Activated CD4-positive, alpha-beta T cell treated with anti-CD3 and anti-CD28 coated beads for 24 hours (primary cell): ENCODE data around the gene RET.

Experiments
- DNase-seq, 2 donors: peaks; one replicate each; pipeline ENCODE4 v3.0.0-alpha.2; 2020; ENCODE audit warnings: low read depth in 2 of 2

The RET gene

GRCh38 chr10:43120929-43121314 is 44.1 kb downstream of the RET start:
- DNase-seq: peak in 1 of 2 donors; percentile 19

GRCh38 chr10:43121444-43121843 is 44.6 kb downstream of the RET start:
- DNase-seq: no peak

GRCh38 chr10:43122096-43122495 is 45.2 kb downstream of the RET start:
- DNase-seq: no peak

GRCh38 chr10:43122826-43123225 is 46.0 kb downstream of the RET start:
- no peak for DNase-seq

DNA sequence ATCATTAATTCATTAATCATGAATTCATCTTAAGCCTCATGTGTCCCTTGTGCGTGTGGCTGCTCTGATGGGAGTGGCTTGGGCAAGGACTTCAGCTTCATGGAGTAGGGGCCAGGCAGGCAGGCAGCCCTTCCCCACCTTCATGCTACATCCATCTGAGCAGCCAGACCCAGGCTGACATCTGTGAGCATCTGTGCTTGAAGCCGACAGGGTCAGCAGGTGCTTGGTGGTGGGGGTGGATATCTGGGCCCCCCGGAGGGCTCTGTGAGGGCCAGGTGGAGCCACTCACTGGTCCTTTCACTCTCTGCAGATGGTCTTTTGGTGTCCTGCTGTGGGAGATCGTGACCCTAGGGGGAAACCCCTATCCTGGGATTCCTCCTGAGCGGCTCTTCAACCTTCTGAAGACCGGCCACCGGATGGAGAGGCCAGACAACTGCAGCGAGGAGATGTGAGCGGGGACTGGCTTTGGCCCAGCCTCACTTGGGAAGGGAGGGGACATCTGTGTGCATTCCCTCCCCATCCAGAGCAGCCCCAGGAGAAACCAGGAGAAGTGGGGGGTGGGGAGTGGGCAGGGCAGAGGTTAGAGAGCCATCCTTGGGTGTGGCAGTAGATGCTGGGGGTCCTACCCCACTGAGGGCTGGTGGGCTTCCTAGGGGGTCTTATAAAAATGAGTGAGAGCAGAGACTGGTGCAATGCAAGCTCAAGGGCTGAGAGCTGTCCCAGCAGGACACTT is 46.7 kb downstream of the RET start:
- DNase-seq: no peak

- no peak for DNase-seq
Measured at GRCh38 chr10:43124094-43124521, 47.2 kb downstream of the RET start.

DNA sequence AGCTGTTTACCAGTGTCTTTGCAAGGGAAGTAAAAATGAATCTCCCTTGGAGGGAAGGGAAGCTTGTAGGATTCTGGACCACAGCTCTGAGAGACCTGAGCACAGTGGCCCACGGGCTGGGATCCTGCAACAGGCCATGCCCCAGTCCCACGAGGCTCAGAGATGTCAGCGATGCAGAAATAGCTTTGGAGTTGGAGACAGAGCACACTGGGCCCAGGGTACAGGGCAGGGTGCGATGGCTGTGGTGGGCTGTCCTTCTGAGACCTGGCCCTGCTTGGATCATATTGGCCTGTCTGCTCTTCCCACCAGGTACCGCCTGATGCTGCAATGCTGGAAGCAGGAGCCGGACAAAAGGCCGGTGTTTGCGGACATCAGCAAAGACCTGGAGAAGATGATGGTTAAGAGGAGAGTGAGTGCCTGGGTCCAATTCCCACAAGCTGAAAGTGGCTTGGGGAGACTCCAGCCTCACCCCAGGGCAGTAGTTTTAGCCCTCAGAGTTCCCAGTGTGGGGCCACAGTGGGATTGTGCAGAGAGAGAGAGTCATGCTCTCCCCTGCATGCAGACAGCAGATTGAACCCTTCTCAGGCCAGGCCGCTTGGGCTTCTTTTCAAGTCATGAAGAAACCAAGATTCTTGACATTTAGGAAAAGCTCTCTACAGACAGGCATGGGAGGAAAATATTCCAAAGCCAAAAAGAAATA is 47.9 kb downstream of the RET start:
- DNase-seq: no peak

DNA sequence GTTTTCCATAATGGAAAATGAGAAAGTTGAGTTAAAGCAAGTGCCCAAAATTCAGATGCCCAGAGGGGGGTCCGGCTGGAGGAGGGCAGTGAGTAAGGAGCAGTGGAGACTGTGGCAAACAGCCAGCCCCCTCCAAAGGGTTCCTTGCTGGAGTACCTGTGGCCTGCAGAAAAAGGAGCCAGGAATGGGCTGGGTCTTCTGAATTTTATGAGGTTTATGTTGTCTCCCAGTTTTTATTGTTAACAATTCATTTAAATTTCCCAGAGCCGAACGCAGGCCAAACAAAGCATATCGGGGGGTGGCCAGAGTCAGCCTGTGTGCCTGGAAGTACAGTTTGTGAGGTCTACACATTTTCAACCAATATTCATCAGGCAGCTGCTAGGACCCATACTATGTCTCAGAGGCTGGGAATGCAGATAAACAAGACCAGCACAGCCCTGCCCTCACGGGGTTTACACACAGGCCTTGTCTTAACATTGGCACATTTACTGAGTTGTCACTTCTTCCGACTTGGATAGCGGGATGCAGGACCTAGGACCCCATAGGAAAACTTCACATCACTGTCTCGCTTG is 48.5 kb downstream of the RET start:
- no peak for DNase-seq

DNA sequence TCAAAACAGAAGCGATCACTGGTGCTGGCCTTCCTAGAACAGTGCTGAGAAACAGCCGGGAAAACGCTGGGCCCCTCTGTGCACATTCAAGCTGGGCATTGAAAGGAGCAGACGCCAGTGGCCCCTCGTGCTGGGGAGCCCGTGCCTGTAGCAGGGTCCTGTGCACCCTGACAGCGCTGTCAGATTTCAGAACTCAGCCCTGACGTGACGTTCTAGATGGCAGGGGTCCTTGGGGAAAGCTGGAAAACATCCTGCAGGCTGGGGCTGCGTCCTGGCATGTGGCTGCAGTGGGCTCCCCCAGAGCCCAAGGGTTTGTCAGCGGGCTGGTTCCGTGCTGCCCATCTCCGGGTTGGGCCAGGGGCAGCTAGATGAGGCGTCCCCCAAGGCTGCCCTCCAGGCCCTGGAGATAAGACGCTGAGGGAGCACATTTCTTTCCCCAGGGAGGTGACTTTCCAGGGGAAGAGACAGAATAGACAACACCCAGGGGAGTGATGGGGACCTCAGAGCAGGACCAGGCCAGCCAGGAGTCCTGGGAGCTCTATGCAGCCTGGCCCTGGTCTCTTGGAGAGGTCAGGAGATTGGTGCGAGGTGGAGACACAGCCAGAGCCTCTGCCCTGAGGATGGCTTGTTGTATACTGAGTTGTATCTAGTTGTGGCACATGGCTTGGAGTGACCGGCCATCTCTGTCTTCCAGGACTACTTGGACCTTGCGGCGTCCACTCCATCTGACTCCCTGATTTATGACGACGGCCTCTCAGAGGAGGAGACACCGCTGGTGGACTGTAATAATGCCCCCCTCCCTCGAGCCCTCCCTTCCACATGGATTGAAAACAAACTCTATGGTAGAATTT is 49.2 kb downstream of the RET start:
- DNase-seq: no peak

DNA sequence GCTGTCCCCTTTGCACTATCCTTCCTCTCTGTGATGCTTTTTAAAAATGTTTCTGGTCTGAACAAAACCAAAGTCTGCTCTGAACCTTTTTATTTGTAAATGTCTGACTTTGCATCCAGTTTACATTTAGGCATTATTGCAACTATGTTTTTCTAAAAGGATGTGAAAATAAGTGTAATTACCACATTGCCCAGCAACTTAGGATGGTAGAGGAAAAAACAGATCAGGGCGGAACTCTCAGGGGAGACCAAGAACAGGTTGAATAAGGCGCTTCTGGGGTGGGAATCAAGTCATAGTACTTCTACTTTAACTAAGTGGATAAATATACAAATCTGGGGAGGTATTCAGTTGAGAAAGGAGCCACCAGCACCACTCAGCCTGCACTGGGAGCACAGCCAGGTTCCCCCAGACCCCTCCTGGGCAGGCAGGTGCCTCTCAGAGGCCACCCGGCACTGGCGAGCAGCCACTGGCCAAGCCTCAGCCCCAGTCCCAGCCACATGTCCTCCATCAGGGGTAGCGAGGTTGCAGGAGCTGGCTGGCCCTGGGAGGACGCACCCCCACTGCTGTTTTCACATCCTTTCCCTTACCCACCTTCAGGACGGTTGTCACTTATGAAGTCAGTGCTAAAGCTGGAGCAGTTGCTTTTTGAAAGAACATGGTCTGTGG is 50.0 kb downstream of the RET start:
- no peak for DNase-seq

DNA sequence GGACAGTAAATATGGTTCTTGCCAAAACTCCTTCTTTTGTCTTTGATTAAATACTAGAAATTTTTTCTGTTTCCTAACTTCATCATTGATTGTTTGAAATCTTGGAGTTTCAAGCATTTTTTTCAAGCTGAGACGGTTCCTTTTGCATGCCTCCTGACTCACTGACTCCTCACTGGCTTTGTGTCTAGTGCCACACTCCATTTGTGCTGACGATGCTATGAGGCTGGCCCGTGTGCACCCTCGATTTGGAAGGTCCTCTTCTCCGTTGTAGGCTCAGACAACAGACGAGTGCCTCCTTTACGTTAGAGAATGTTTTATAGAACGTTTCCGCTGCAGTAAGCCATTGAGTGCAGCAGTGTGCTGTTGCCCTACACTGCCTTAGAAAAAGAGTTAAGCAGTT is 50.6 kb downstream of the RET start:
- no peak for DNase-seq

GRCh38 chr10:43128331-43128730 is 51.5 kb downstream of the RET start:
- DNase-seq: no peak

DNA sequence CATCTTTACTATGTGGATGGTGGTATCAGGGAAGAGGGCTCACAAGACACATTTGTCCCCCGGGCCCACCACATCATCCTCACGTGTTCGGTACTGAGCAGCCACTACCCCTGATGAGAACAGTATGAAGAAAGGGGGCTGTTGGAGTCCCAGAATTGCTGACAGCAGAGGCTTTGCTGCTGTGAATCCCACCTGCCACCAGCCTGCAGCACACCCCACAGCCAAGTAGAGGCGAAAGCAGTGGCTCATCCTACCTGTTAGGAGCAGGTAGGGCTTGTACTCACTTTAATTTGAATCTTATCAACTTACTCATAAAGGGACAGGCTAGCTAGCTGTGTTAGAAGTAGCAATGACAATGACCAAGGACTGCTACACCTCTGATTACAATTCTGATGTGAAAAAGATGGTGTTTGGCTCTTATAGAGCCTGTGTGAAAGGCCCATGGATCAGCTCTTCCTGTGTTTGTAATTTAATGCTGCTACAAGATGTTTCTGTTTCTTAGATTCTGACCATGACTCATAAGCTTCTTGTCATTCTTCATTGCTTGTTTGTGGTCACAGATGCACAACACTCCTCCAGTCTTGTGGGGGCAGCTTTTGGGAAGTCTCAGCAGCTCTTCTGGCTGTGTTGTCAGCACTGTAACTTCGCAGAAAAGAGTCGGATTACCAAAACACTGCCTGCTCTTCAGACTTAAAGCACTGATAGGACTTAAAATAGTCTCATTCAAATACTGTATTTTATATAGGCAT is 52.3 kb downstream of the RET start:
- DNase-seq: no peak

- DNase-seq: no peak
Measured at GRCh38 chr10:43130770-43131171, 53.9 kb downstream of the RET start.

- no peak for DNase-seq
Measured at GRCh38 chr10:43131256-43131655, 54.4 kb downstream of the RET start.

DNA sequence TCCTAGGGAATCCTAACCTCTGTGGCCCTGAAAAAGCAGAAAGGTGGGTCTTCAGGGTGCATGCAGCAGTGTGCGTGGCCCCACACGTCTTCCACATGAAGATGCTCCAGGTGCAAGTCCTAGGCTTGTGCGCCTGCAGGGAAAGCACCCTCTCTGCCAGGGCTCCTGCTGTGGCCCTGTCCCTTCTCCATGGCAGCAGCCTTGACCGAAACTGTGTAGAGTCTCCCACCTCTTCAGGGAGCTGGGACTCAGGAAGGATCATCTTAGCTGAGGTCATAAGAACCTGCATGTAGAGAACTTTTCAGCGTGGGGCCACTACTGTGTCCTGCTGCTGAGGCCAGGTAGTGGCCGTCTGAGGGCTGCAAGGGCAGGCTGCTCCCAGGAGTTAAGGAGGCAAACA is 55.0 kb downstream of the RET start:
- no peak for DNase-seq

DNA sequence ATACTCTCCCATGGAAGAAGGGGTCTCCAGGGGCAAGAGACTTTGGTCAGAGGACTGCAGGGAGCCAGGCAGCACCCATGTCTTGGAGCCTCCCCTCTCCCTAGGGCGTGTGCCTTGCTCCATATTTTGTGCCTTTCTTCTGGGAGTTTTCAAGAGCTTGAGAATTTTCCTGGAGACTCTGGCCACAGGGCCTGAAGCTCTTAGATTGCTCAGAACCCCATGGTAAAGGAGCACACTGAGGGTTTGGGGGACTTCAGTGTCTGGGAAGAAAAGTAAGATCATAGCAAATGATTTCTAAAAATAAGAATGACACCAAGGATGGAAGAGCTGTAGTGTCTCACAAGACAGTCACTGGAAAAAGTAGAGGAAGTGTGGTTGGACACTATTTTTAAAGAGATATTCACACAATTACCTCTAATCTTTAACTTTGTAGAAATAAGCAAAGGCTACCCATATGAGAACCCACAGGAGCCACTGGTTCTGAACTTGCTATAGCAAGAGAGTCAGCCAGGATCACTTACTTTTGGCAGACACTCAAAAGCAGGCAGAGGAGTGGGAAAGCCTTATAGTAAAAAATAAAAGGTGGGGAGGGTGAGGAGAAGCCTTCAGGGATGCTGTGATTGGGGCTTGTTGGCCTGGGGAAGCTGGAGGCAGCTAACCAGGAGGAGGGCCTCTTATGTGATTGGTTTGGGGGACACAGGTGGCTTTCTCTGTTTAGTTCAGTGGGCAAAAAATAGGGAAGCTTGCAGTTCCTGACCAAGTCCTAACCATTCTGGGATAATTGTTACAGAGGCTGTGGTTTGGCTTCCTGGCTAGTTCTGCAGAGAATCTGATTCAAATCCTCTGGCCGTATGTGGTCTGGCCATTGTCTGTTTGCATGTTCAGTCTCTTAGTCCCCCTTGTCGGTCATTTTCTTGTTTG is 56.3 kb downstream of the RET start:
- DNase-seq: no peak

DNA sequence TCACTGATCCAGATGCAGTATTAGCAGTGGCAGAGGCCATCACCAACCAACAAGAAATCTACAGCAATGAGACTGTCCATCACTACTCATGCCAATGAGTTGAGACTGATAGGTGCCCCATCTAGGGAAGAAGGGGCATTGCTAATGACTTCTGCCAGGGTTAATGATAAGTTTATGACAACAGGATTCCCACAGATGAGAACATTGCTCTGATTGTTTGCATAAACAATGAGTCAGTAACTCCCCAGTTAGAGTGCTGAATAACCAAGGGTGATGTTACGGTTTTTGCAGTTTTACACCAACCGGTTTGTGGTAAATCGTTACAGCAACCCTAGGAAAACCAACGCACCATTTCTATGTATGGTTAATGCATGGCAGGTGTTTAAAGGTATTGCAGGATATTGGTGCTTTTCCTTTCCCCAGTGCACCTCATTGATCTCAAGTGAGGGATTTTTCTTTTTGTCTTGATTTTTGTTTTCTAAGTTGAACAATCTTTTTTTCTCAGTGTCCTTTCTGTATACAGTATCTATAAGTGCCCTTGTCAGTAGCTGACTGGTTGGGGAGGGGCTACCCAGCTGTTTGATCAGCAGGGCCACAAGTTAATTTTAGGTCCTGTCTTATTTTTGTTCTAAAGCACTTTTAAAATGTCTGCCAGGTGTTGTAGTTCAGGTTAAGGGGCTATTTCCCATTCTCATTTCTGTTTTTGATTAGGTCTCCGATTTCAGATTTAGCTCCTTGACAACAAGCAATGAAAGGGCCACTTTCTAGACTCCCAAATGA is 57.4 kb downstream of the RET start:
- no peak for DNase-seq

DNA sequence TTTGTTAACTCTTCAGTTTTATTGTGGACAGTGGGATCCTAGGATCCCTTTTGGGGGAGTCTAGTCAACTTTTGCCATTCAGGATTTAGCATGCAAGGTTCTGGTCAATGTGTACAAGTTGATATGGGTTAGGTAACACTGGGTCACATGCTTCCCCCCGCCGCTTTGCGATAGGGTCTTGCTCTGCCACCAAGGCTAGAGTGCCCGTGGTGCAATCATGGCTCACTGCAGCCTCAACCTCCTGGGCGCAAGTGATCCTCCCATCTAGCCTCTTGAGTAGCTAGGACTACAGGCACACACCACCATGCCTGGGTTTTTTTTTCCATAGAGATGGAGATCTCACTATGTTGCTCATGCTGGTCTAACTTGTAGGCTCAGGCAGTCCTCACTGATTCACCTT is 58.2 kb downstream of the RET start:
- DNase-seq: no peak
